Cardiac fibroblast (primary cell): ENCODE data around the gene TRAF7.

ENCODE experiments used
- DNase-seq, 2 donors: peaks; one replicate each; pipeline versions ENCODE4 v3.0.0 to v3.0.0-alpha.2; 2010; ENCODE audit warnings: low read depth in 2 of 2
- H3K4me3 ChIP-seq, 2 donors: replicated peaks in 1 of 2; 1 replicate in 1 of 2; 2 replicates in 1 of 2; pipeline ENCODE4 v1.5.1; 2011; ENCODE audit warnings: low read depth in 2 of 2, low read length in 2 of 2, mild to moderate bottlenecking in 2 of 2, moderate library complexity in 1 of 2
- CTCF ChIP-seq: IDR thresholded peaks from one replicate; pipeline ENCODE4 v1.5.1; 2011; ENCODE audit warnings: low read depth, mild to moderate bottlenecking, low read length, inconsistent platforms

TRAF7 gene

GRCh38 chr16:2226918-2227317 is 71.3 kb downstream of the TRAF7 start:
- no peak for TF ChIP-seq CTCF
- DNase-seq, result no peak
- no peak overlapping the region for H3K4me3 ChIP-seq
